Mucosa of descending colon (tissue), 3 donors: ENCODE data around the gene KIRREL3. TPM values are rescaled to one million over a fixed set of nuclear protein-coding genes. Genes with fewer than 3 reads are reported as not detected.

Experiments
- ATAC-seq: fragments of 200-7000 bp; cut with Tn5 transposase; one replicate; pipeline ENCODE4 v1.9.1; 2020; ENCODE audit warnings: mild to moderate bottlenecking, moderate library complexity
- DNase-seq, 3 donors: peaks; one replicate each; pipeline ENCODE4 v3.0.0-alpha.2; 2020
- H3K36me3 ChIP-seq: fragments of 200-600 bp; one replicate; pipeline ENCODE4 v1.8.0; 2021; ENCODE audit warnings: low read depth, mild to moderate bottlenecking
- H3K4me1 ChIP-seq: fragments of 200-600 bp; one replicate; pipeline ENCODE4 v1.8.0; 2021; ENCODE audit warnings: low read depth, mild to moderate bottlenecking
- H3K4me3 ChIP-seq: fragments of 200-600 bp; one replicate; pipeline ENCODE4 v1.8.0; 2021; ENCODE audit warnings: mild to moderate bottlenecking
- H3K9me3 ChIP-seq: fragments of 200-600 bp; one replicate; pipeline ENCODE4 v1.8.0; 2021; ENCODE audit warnings: mild to moderate bottlenecking
- intact Hi-C, 2 donors: fragments of 100-400 bp; cut with DNase I in 1 of 2; cut with micrococcal nuclease in 1 of 2; formaldehyde crosslinking; loops; one replicate each; pipeline versions ENCODE4 v1.11.0 to v1.11.1; 2022; cut with DNase I, micrococcal nuclease
- total RNA-seq, 3 donors: library from RNA; stranded (reverse); fragmentation: NEBNext Ultra II Directional in 2 of 3; extraction: Animal tissue kit (Norgen Biotek cat#: 25700) in 2 of 3; gene quantifications; one replicate each; pipeline versions ENCODE4 v1.2.1 to v1.2.4, GENCODE V29; 2021 to 2023
- TF ChIP-seq, protein P1 (sequence below): fragments of 200-600 bp; IDR thresholded peaks from one replicate; pipeline ENCODE4 v1.8.0; 2022; ENCODE audit warnings: antibody characterized with exemption, mild to moderate bottlenecking
- donor health status: DM: no; HTN: no; CAD: no; lungs with moderate emphysema.
- donor health status: DM: no; HTN: no; CAD: no.
- donor health status: DM: no; HTN: yes; CAD: no.

Gene KIRREL3
- total RNA-seq, 3 donors from 2014 or later = 0.23 to 2.4 (median 0.70) TPM

DNA sequence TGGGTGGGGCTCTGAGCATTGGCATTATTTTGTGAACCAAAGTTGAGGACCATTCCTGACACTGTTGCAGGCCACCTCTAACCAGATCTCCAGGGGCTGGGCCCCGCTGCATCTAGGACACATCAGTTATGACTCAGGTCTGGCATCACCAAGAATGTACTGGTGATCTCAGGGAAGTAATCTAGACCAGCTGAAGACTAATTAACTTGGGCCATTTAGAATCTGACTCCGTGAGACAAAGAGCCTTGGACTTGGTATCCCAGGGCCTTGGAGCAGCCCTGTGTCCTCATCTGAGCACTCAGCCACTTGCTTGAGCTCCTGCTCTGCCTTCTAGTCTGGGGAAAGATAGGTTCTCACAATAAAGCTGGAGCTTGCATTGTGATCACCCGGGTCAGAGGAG lies 200.6 kb downstream of the KIRREL3 start:
- Histone ChIP-seq H3K9me3 (no peaks in the 10 kb centered on the region), H3K4me3 (no peak overlapping the region), H3K36me3 (no peaks in the 10 kb centered on the region), H3K4me1 (no peaks in the 10 kb centered on the region)
- intact Hi-C loops = no loop called here
- TF ChIP-seq, protein P1, sequence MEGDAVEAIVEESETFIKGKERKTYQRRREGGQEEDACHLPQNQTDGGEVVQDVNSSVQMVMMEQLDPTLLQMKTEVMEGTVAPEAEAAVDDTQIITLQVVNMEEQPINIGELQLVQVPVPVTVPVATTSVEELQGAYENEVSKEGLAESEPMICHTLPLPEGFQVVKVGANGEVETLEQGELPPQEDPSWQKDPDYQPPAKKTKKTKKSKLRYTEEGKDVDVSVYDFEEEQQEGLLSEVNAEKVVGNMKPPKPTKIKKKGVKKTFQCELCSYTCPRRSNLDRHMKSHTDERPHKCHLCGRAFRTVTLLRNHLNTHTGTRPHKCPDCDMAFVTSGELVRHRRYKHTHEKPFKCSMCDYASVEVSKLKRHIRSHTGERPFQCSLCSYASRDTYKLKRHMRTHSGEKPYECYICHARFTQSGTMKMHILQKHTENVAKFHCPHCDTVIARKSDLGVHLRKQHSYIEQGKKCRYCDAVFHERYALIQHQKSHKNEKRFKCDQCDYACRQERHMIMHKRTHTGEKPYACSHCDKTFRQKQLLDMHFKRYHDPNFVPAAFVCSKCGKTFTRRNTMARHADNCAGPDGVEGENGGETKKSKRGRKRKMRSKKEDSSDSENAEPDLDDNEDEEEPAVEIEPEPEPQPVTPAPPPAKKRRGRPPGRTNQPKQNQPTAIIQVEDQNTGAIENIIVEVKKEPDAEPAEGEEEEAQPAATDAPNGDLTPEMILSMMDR = no peak
- DNase-seq (no peak), ATAC-seq (no peak)

DNA sequence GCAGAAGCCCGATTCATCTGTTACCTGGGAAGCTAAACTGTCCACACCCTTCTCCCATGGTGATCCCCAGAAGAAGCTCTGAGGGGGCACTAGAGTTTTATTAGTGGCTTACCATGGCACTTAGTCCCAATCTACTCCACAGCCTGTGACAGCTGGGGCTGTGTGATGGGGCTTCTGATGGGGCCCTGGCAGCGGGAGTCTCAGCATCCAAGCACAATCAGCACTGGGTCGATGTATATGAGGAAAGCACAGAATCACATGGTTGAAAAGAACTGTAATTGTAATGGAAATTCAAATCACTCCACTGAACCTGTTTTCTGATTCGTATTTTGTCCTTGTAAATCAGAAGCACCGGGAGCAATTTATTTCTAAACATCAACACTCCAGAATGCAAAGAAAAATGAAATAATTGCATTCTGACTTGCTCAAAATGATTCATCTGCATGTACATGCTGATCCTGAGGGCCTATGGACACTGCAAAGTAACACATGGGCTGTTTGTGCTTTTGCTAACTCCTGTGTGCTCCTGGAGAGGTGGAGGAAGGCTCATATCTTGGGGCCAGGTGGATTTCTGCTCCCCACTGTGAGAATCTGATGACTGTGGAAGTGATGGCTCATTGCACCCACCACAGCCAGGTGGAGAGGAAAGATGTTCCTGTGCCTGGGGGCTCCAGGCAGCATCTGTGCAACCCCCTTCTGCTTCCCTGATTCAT lies 203.0 kb downstream of the KIRREL3 start:
- intact Hi-C loops = no loop called here
- Histone ChIP-seq H3K36me3 (no peaks in the 10 kb centered on the region), H3K4me1 (no peaks in the 10 kb centered on the region), H3K9me3 (no peaks in the 10 kb centered on the region), H3K4me3 (no peak overlapping the region)
- DNase-seq = no peak
- no peak for ATAC-seq
- TF ChIP-seq, protein P1 = no peak

- TF ChIP-seq, protein P1 = no peak
- ATAC-seq = no peak
- Histone ChIP-seq H3K36me3 (no peaks in the 10 kb centered on the region), H3K4me3 (no peak overlapping the region), H3K4me1 (no peaks in the 10 kb centered on the region), H3K9me3 (no peaks in the 10 kb centered on the region)
- intact Hi-C loops = no loop called here
- DNase-seq = no peak
Observed at GRCh38 chr11:126793596-126793995, 207.0 kb downstream of the KIRREL3 start.

GRCh38 chr11:126791991-126792390 lies 208.6 kb downstream of the KIRREL3 start:
- TF ChIP-seq, protein P1 = no peak
- no peak overlapping the region for H3K4me3 ChIP-seq
- intact Hi-C loops = no loop called here
- no peaks in the 10 kb centered on the region for H3K4me1 ChIP-seq
- DNase-seq (no peak), ATAC-seq (no peak)
- H3K9me3 ChIP-seq = no peaks in the 10 kb centered on the region
- H3K36me3 ChIP-seq = no peaks in the 10 kb centered on the region

GRCh38 chr11:126791446-126791845 lies 209.1 kb downstream of the KIRREL3 start:
- ATAC-seq (no peak), DNase-seq (no peak)
- TF ChIP-seq, protein P1 = no peak
- Histone ChIP-seq H3K4me1 (no peaks in the 10 kb centered on the region), H3K4me3 (no peak overlapping the region), H3K9me3 (no peaks in the 10 kb centered on the region), H3K36me3 (no peaks in the 10 kb centered on the region)
- intact Hi-C loops = no loop called here
